Tibial nerve (tissue), 4 donors: ENCODE data around the gene LIN9. TPM values are rescaled to one million over a fixed set of nuclear protein-coding genes. Genes with fewer than 3 reads are reported as not detected.

Experiments
- DNase-seq, 2 donors: peaks; one replicate each; pipeline ENCODE4 v3.0.0-alpha.2; 2019; ENCODE audit warnings: low spot score in 2 of 2
- H3K27ac ChIP-seq, 4 donors: fragments of 200-600 bp; sonication (generic) in 3 of 4; one replicate each; pipeline ENCODE4 v1.5.1; 2017 to 2019; ENCODE audit warnings: mild to moderate bottlenecking in 1 of 4
- H3K27me3 ChIP-seq, 2 donors: fragments of 200-600 bp; sonication (generic) in 1 of 2; one replicate each; pipeline versions ENCODE4 v1.5.1 to v1.6.0; 2017 to 2019
- H3K36me3 ChIP-seq, 3 donors: fragments of 200-600 bp; sonication (generic); one replicate each; pipeline ENCODE4 v1.5.1; 2018 to 2019
- H3K4me1 ChIP-seq, 4 donors: fragments of 200-600 bp; sonication (generic) in 3 of 4; one replicate each; pipeline ENCODE4 v1.5.1; 2017 to 2019
- H3K4me3 ChIP-seq, 4 donors: fragments of 200-600 bp; sonication (generic) in 3 of 4; one replicate each; pipeline ENCODE4 v1.5.1; 2017 to 2019; ENCODE audit warnings: mild to moderate bottlenecking in 1 of 4, moderate library complexity in 1 of 4
- H3K9me3 ChIP-seq, 4 donors: fragments of 200-600 bp; sonication (generic) in 3 of 4; one replicate each; pipeline ENCODE4 v1.5.1; 2017 to 2019
- EP300 ChIP-seq, 2 donors: sonication (generic); formaldehyde crosslinking; IDR thresholded peaks; one replicate each; pipeline ENCODE4 v1.6.1; 2017; ENCODE audit warnings: antibody characterized with exemption in 2 of 2, mild to moderate bottlenecking in 1 of 2
- POLR2A ChIP-seq, 2 donors: fragments of 450-650 bp; IDR thresholded peaks; one replicate each; pipeline ENCODE4 v1.6.1; 2017; ENCODE audit warnings: antibody characterized with exemption in 2 of 2, mild to moderate bottlenecking in 2 of 2, moderate library complexity in 2 of 2
- WGBS, 2 donors: methylation state at CpG; one replicate each; pipeline ENCODE4 v1.1.5; 2018; 5-methylcytosine and 5-hydroxymethylcytosine counted together
- total RNA-seq, 4 donors: library from RNA; depleted of rRNA; stranded (reverse); fragments of >200 nt; gene quantifications; one replicate each; pipeline ENCODE4 v1.1.0, GENCODE V29; 2016
- TF ChIP-seq, protein P1 (sequence below), 5 experiments: fragments of 200-600 bp in 3 of 5; fragments of 450-650 bp in 2 of 5; sonication (generic) in 3 of 5; IDR thresholded peaks; one replicate each; pipeline ENCODE4 v1.5.1; 2016 to 2019; ENCODE audit warnings: antibody characterized with exemption in 5 of 5, mild to moderate bottlenecking in 3 of 5, moderate library complexity in 2 of 5

Gene LIN9
- total RNA-seq, 4 donors from 2014 or later = 1.3 to 2.4 (median 2.2) TPM

DNA sequence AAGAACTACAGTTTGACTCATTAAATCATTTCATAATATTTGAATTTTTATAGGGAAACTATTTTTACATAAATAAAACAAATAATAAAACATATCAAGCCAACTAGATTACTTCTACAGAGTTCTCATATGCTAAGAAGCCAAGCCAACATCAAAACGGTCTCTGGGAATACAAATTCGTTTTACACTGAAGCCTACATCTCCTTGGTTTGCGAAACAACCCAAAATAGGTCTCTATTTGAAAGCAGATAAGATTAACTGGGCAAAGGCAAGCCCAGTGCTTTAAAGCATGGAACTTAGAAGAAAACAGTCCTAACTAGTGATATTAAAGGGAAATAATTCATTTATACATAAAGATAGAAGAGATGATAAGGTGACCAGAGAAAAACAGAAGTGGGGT lies 60.2 kb downstream of the LIN9 start:
- WGBS, 2 donors = 89 to 92% methylated on average over 3 of the region's 3 CpGs

DNA sequence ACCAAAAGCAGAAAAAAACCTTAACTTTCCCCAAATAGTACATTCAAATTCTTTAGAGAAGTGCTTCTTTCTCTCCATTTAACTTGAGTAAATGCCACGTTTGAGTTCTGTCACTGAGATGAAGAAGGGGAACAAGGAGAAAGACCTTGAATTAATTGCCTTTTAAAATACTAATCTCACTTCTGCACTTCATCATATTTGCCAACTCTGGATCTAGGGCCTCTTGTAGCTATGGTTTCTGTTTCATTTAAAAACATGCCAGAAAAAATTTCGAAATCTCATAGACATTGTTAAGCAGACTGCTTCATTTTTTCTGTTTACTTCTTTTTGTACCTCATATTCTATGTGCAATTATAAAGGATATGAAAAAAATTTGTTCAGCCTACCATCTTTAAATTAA lies 60.9 kb downstream of the LIN9 start:
- H3K27me3 ChIP-seq = no peaks in the 10 kb centered on the region
- DNase-seq = no peak

More for the DNA sequence above, 60.2 kb downstream of the LIN9 start:
- H3K27ac ChIP-seq = no peak overlapping the region
- no peaks in the 10 kb centered on the region for H3K4me1 ChIP-seq
- no peaks in the 10 kb centered on the region for H3K27me3 ChIP-seq
- DNase-seq = no peak
- H3K9me3 ChIP-seq = no peaks in the 10 kb centered on the region
- no peak overlapping the region for H3K4me3 ChIP-seq
- H3K36me3 ChIP-seq = peaks cover 0 to 27% (median 0%) of the 10 kb centered on the region in 3 donors
- TF ChIP-seq EP300 (IDR thresholded peaks at IDR 0.05) (no peak), POLR2A (IDR thresholded peaks at IDR 0.05) (no peak)
- TF ChIP-seq, protein P1, sequence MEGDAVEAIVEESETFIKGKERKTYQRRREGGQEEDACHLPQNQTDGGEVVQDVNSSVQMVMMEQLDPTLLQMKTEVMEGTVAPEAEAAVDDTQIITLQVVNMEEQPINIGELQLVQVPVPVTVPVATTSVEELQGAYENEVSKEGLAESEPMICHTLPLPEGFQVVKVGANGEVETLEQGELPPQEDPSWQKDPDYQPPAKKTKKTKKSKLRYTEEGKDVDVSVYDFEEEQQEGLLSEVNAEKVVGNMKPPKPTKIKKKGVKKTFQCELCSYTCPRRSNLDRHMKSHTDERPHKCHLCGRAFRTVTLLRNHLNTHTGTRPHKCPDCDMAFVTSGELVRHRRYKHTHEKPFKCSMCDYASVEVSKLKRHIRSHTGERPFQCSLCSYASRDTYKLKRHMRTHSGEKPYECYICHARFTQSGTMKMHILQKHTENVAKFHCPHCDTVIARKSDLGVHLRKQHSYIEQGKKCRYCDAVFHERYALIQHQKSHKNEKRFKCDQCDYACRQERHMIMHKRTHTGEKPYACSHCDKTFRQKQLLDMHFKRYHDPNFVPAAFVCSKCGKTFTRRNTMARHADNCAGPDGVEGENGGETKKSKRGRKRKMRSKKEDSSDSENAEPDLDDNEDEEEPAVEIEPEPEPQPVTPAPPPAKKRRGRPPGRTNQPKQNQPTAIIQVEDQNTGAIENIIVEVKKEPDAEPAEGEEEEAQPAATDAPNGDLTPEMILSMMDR (IDR thresholded peaks at IDR 0.05) = no peak

DNA sequence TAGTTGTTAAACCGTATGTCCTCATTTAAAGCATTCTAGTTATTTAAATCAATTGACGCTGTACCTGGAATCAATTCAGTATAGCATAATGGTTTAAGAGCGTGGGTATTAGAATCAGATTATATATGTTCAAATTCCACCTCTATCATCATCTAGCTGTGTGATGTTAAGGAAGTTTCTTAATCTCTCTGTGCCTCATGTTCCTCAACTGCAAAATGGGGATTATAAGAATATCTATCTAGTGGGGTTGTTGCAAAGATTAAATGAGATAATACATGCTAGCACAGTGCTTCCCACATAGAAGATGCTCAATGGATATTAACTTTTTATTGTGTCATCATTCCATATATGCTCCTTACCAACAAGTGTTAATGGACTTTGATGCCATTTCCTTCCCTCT lies 69.5 kb downstream of the LIN9 start:
- WGBS, 2 donors = 98 to 99% methylated on average over 3 of the region's 3 CpGs
- Histone ChIP-seq H3K27ac (no peak overlapping the region), H3K9me3 (no peaks in the 10 kb centered on the region), H3K36me3 (peaks cover 0 to 28% (median 0%) of the 10 kb centered on the region in 3 donors), H3K27me3 (no peaks in the 10 kb centered on the region), H3K4me3 (no peak overlapping the region), H3K4me1 (no peaks in the 10 kb centered on the region)
- DNase-seq = no peak
- TF ChIP-seq, protein P1 (IDR thresholded peaks at IDR 0.05) = no peak
- TF ChIP-seq EP300 (IDR thresholded peaks at IDR 0.05) (no peak), POLR2A (IDR thresholded peaks at IDR 0.05) (no peak)

More for the DNA sequence above, 60.9 kb downstream of the LIN9 start:
- peaks cover 0 to 25% (median 0%) of the 10 kb centered on the region in 3 donors for H3K36me3 ChIP-seq
- H3K4me3 ChIP-seq = no peak overlapping the region
- H3K27ac ChIP-seq = no peak overlapping the region
- no peak for TF ChIP-seq EP300 (IDR thresholded peaks at IDR 0.05)
- TF ChIP-seq, protein P1 (IDR thresholded peaks at IDR 0.05) = no peak
- no peak for TF ChIP-seq POLR2A (IDR thresholded peaks at IDR 0.05)
- no peaks in the 10 kb centered on the region for H3K9me3 ChIP-seq
- 66 to 67% methylated on average over 2 of the region's 2 CpGs for WGBS, 2 donors
- H3K4me1 ChIP-seq = no peaks in the 10 kb centered on the region

DNA sequence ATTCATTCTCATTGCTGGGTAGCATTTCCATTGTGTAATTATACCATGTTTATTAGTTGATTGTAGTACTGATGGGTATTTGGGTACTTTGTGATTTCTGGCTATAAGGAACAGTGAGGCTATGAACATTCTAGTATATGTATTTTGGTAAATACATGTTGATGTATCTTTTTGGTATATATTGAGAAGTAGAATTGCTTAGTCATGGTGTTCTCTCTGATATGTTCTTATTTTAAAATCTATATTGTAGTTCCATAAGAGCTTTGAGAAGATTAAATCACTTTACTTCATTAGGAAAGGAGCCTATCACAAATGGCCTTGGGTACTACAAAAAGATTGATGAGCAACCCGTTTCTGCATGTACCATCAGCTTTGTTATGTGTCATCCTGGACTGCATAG lies 72.1 kb downstream of the LIN9 start:
- Histone ChIP-seq H3K4me3 (no peak overlapping the region), H3K27ac (no peak overlapping the region), H3K4me1 (no peaks in the 10 kb centered on the region), H3K36me3 (peaks cover 0 to 24% (median 0%) of the 10 kb centered on the region in 3 donors), H3K27me3 (no peaks in the 10 kb centered on the region), H3K9me3 (no peaks in the 10 kb centered on the region)
- no peak for DNase-seq
- TF ChIP-seq, protein P1 (IDR thresholded peaks at IDR 0.05) = no peak
- TF ChIP-seq POLR2A (IDR thresholded peaks at IDR 0.05) (no peak), EP300 (IDR thresholded peaks at IDR 0.05) (no peak)
- 95 to 100% methylated on average over 1 of the region's 1 CpG for WGBS, 2 donors

DNA sequence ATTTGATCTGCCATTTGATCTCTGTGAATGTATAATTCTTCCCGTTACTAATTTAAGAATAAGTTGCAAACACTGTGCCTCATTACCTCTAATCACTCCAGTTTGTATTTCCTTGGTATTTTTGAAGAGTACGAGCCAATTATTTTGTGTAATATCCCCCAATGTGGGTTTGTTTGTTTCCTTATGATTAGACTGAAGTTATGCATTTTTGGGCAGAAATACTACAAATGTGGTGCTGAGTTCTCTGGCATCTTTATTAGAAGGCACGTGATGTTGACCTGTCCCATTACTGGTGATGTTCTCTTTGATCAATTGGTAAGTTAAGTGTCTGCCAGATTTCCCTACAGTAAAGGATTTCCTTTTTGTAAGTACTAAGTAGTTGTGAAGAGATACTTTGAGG lies 75.2 kb downstream of the LIN9 start:
- Histone ChIP-seq H3K4me3 (no peak overlapping the region), H3K27ac (no peak overlapping the region), H3K27me3 (no peaks in the 10 kb centered on the region), H3K36me3 (peaks cover 0 to 30% (median 0%) of the 10 kb centered on the region in 3 donors), H3K4me1 (no peaks in the 10 kb centered on the region), H3K9me3 (no peaks in the 10 kb centered on the region)
- 85 to 89% methylated on average over 3 of the region's 3 CpGs for WGBS, 2 donors
- DNase-seq = no peak
- TF ChIP-seq EP300 (IDR thresholded peaks at IDR 0.05) (no peak), POLR2A (IDR thresholded peaks at IDR 0.05) (no peak)
- TF ChIP-seq, protein P1 (IDR thresholded peaks at IDR 0.05) = no peak
